ENCODE data around the gene COL4A6.

The COL4A6 gene

GRCh38 chrX:108216919-108217571 lies 221.2 kb downstream of the COL4A6 start:
- no peak for DNase-seq (ENCODE audit: low read depth in 2 of 2)

- DNase-seq (ENCODE audit: low read depth in 2 of 2): no peak
Observed at GRCh38 chrX:108216405-108216804, 221.8 kb downstream of the COL4A6 start.

- no peak for DNase-seq (ENCODE audit: low read depth in 2 of 2)
Observed at GRCh38 chrX:108211301-108211700, 226.9 kb downstream of the COL4A6 start.

- DNase-seq (ENCODE audit: low read depth in 2 of 2): no peak
Observed at GRCh38 chrX:108209006-108209554, 229.1 kb downstream of the COL4A6 start.

- no peak for DNase-seq (ENCODE audit: low read depth in 2 of 2)
Observed at GRCh38 chrX:108203540-108203939, 234.7 kb downstream of the COL4A6 start.

GRCh38 chrX:108199691-108200090 lies 238.5 kb downstream of the COL4A6 start:
- DNase-seq (ENCODE audit: low read depth in 2 of 2): no peak

DNA sequence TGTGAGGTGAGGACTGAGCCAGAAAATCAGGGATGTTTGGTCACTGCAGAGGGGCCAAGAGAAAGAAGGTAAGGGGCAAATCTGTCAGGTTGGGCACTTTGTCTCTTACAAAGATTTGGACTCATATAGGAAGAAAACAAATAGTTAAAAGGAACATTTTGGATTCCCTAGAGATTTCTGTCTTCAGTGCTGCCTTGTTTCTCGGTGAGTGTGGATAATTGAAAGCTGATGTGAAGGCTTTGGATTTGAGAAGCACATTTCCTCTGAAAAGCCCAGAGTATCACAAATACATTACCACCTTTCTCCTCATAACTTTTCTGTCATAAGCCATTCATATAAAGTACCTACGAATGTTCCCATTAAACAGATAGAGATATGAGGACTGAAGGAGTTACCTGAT lies 239.2 kb downstream of the COL4A6 start:
- DNase-seq (ENCODE audit: low read depth in 2 of 2): no peak

- no peak for DNase-seq (ENCODE audit: low read depth in 2 of 2)
Observed at GRCh38 chrX:108198420-108198819, 239.8 kb downstream of the COL4A6 start.

GRCh38 chrX:108186811-108187210 lies 251.4 kb downstream of the COL4A6 start:
- DNase-seq (ENCODE audit: low read depth in 2 of 2): no peak

DNA sequence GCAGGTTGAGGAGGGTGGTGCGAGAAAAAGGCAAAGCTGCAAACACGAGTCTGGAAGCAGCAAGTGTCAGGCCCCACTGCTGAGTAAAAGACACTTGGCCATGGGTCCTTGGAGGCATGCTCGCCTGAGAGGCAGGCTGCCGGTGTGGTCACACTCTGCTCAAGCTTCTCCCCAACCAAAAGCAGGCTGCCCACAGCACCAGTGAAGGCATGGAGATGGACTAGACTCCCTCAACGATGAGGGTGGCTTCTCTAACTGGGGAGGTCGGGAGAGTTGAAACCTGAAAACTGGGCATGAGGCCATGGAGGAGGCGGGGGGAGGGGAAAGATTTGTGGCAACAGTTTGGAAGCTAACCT lies 260.1 kb downstream of the COL4A6 start:
- DNase-seq (ENCODE audit: low read depth in 2 of 2): no peak

DNA sequence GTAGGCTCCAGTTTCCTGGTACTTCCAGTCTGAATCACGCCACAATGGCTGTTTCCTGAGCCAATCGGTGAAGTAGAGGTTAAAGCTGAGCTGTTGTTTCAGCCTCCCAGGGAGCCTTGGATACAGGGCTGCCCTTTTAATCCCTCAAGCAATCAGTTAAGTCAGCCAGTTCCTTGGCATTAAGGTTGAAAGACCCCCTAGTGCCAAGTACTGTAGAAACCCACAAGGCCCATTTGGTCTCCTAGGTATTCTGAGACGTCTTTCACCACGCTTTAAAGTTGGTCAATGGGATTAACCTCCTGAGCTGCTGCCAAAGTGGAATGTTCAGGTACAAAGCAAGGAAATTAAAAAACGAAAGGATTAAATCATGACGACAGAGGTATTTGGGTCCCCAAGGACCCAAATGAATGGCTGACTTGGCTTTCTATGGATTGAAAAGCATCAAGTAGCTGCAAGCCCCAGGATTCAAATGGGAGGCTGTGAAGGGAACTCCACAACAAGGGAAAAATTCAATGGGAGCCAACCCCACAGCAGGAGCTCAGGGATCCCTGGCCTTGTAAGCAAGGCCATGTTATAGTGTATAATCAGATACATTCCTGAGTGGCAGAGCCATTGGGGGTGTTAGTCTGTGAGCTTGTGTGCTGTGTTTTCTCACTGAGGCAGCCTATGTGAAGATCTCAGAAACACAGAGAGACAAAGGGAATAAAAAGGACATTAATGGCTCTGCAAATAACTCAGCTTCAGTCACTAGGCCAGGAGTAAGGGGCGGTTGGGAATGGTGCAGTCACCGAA lies 260.7 kb downstream of the COL4A6 start:
- DNase-seq (ENCODE audit: low read depth in 2 of 2): no peak

GRCh38 chrX:108173874-108174273 lies 264.3 kb downstream of the COL4A6 start:
- no peak for DNase-seq (ENCODE audit: low read depth in 2 of 2)

DNA sequence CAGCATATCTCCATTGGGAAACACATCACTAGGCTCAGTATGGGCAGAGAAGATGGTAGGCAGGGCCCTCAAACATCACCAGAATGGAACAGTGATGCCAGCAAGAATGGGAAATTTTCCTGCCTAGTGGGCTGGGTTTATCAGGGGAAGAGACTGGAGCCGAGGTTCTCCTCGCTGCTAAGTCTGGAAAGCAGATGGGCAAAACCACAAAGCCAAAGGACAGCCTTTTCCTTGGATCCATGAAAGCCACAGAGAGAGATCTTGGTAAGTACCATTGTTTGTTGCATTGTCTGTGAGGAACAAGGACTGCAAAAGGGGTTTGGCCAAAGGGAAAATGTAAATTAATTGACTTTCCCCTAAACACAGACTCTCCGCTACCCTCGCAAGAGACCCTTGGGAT lies 266.6 kb downstream of the COL4A6 start:
- no peak for DNase-seq (ENCODE audit: low read depth in 2 of 2)

- no peak for DNase-seq (ENCODE audit: low read depth in 2 of 2)
Observed at GRCh38 chrX:108169768-108170167, 268.5 kb downstream of the COL4A6 start.

DNA sequence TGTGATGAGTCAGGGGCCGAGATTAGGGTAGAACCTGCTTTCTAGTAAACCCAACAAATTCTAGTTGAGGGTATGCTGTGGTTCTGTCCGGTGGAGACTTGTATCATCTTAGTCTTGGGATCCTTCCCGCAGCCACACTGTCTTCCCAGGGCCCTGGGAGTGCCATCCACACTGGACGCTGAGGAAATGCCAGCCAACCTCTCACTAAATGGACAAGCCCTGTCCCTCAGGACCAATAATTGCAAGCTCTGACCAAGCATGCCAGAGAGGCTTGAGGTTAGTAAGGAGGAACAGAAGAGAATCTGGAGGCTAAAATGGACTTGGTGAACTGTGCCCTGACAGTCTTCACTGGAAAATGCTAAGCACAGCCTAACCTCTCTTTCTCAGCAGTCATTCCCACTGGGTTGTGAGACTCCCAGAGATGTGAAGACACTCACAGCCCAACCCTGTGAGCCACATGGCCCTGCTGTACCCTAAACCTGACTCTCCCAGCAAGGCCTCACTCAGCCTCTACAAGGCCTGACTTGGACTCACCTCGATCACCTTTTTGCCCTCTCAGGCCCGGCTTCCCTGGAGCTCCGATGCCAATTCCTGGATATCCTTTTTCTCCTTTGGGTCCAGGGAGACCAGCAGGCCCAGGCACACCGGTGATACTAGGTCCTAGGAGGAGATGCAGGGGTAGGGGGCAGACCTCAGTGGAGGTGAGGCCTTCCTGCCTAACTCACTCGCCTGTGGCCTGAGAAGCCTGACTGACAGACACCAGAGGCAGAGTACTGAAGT lies 269.1 kb downstream of the COL4A6 start:
- no peak for DNase-seq (ENCODE audit: low read depth in 2 of 2)

DNA sequence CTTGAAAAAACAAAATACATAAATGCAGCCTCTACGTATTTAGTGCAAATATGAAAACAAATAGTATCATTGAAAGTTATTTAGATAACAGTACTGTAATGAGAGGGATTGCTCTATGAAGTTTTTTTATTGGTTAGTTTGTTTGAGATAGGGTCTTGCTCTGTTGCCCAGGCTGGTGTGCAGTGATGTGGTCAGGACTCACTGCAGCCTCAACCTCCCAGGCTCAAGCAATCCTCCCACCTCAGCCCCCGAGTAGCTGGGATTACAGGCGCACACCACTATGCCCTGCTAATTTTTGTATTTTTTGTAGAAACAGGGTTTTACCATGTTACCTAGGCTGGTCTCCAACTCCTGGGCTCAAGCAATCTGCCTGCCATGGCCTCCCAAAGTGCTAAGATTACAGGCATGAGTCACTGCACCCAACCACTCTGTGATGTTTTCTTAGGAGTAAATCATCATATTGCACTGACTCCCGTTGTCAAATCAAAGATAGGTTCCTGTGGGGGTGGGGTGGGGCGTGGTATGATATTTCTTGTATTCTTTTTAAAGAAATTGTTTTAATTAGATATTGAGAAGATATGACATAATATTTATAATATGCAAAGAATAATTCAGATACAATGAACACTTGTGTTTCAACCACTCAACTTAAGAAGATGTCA lies 270.9 kb downstream of the COL4A6 start:
- no peak for DNase-seq (ENCODE audit: low read depth in 2 of 2)

GRCh38 chrX:108165383-108166111 lies 272.7 kb downstream of the COL4A6 start:
- no peak for DNase-seq (ENCODE audit: low read depth in 2 of 2)

GRCh38 chrX:108163333-108164082 lies 274.7 kb downstream of the COL4A6 start:
- DNase-seq (ENCODE audit: low read depth in 2 of 2): no peak

GRCh38 chrX:108162265-108162664 lies 276.0 kb downstream of the COL4A6 start:
- no peak for DNase-seq (ENCODE audit: low read depth in 2 of 2)

GRCh38 chrX:108160309-108160708 lies 277.9 kb downstream of the COL4A6 start:
- no peak for DNase-seq (ENCODE audit: low read depth in 2 of 2)

Data from stimulated activated CD4-positive, alpha-beta T cell treated with anti-CD3 and anti-CD28 coated beads, Interleukin-1b, Interleukin-23, amount 100 ng/mL, for 4 hours (primary cell).